MM.1S (cell line): ENCODE results near the gene GRIK2.

Source experiments
- DNase-seq: peaks from one replicate; pipeline ENCODE4 v3.0.0-alpha.2; 2015
- H2AFZ ChIP-seq: fragments of 300-600 bp; sonication (generic); 2 replicates; pipeline ENCODE4 v1.6.0; 2016; ENCODE audit warnings: antibody characterized with exemption, low read length
- H3F3A ChIP-seq: fragments of 300-600 bp; sonication (generic); 2 replicates; pipeline ENCODE4 v1.6.1; 2016; ENCODE audit warnings: mild to moderate bottlenecking, antibody characterized with exemption, low read length, moderate library complexity, mixed read lengths; ENCODE audit not compliant: insufficient read depth
- H3K27ac ChIP-seq: fragments of 300-600 bp; sonication (generic); 2 replicates; pipeline ENCODE4 v1.5.1; 2016; ENCODE audit warnings: mild to moderate bottlenecking, low read length
- H3K27me3 ChIP-seq: fragments of 300-600 bp; sonication (generic); replicated peaks from 2 replicates; pipeline ENCODE4 v1.6.0; 2016; ENCODE audit warnings: low read length; ENCODE audit not compliant: insufficient read depth
- H3K36me3 ChIP-seq: fragments of 300-600 bp; sonication (generic); replicated peaks from 2 replicates; pipeline ENCODE4 v1.6.1; 2016; ENCODE audit warnings: mild to moderate bottlenecking, low read length, mixed read lengths; ENCODE audit not compliant: insufficient read depth
- H3K4me1 ChIP-seq: fragments of 300-600 bp; sonication (generic); 2 replicates; pipeline ENCODE4 v1.6.1; 2016; ENCODE audit warnings: low read length, mixed read lengths
- H3K4me2 ChIP-seq: fragments of 300-600 bp; sonication (generic); 2 replicates; pipeline ENCODE4 v1.6.0; 2016; ENCODE audit warnings: low read depth, low read length
- H3K4me3 ChIP-seq: fragments of 300-600 bp; sonication (generic); 2 replicates; pipeline ENCODE4 v1.5.1; 2016; ENCODE audit warnings: low read length, mixed read lengths
- H3K79me2 ChIP-seq: fragments of 300-600 bp; sonication (generic); 2 replicates; pipeline ENCODE4 v1.6.1; 2016; ENCODE audit warnings: mixed run types, low read length, mixed read lengths
- H3K9ac ChIP-seq: fragments of 300-600 bp; sonication (generic); 2 replicates; pipeline ENCODE4 v1.6.1; 2016; ENCODE audit warnings: low read length, mixed read lengths
- H3K9me2 ChIP-seq: fragments of 300-600 bp; sonication (generic); replicated peaks from 2 replicates; pipeline ENCODE4 v1.6.1; 2016; ENCODE audit warnings: mild to moderate bottlenecking, low read length, mixed read lengths; ENCODE audit not compliant: insufficient read depth
- H3K9me3 ChIP-seq: fragments of 300-600 bp; sonication (generic); replicated peaks from 2 replicates; pipeline ENCODE4 v1.6.1; 2016; ENCODE audit warnings: mild to moderate bottlenecking, low read length, mixed read lengths; ENCODE audit not compliant: insufficient read depth
- H4K20me1 ChIP-seq: fragments of 300-600 bp; sonication (generic); 2 replicates; pipeline ENCODE4 v1.6.1; 2016; ENCODE audit warnings: mild to moderate bottlenecking, low read length, moderate library complexity, mixed read lengths; ENCODE audit not compliant: insufficient read depth
- CTCF ChIP-seq: fragments of 300-600 bp; sonication (generic); IDR thresholded peaks from 2 replicates; pipeline ENCODE4 v1.5.1; 2016; ENCODE audit warnings: antibody characterized with exemption, low read length, mixed read lengths
- EZH2 ChIP-seq: fragments of 300-600 bp; sonication (generic); optimal IDR thresholded peaks from 2 replicates; pipeline ENCODE3; 2017; ENCODE audit warnings: low read depth, mild to moderate bottlenecking, antibody characterized with exemption, low read length, mixed read lengths
- EZH2phosphoT487 ChIP-seq: fragments of 300-600 bp; sonication (generic); IDR thresholded peaks from 2 replicates; pipeline ENCODE4 v1.6.1; 2018; ENCODE audit warnings: antibody characterized with exemption, low read length

GRIK2 gene

GRCh38 chr6:101435038-101435437 lies 41.5 kb downstream of the GRIK2 start:
- H3K4me3 ChIP-seq, result no peak overlapping the region
- no peak overlapping the region for H3K27ac ChIP-seq
- H3K9ac ChIP-seq, result no peak overlapping the region
- no peak overlapping the region for H3K4me2 ChIP-seq
- no peaks in the 10 kb centered on the region for H4K20me1 ChIP-seq
- no peak for TF ChIP-seq EZH2
- TF ChIP-seq CTCF, result no peak
- TF ChIP-seq EZH2phosphoT487, result no peak
- DNase-seq, result no peak
- H3K27me3 ChIP-seq, result no peaks in the 10 kb centered on the region
- H3K9me3 ChIP-seq, result no peaks in the 10 kb centered on the region
- H3K4me1 ChIP-seq, result no peaks in the 10 kb centered on the region
- no peaks in the 10 kb centered on the region for H3K9me2 ChIP-seq
- no peaks in the 10 kb centered on the region for H3K36me3 ChIP-seq
- H3K79me2 ChIP-seq, result no peaks in the 10 kb centered on the region
- no peak overlapping the region for H2AFZ ChIP-seq
- no peaks in the 10 kb centered on the region for H3F3A ChIP-seq

- no peak overlapping the region for H3K9ac ChIP-seq
- no peak overlapping the region for H2AFZ ChIP-seq
- no peak overlapping the region for H3K4me3 ChIP-seq
- no peaks in the 10 kb centered on the region for H3K79me2 ChIP-seq
- H3K4me2 ChIP-seq, result no peak overlapping the region
- no peak for DNase-seq
- H3K27ac ChIP-seq, result no peak overlapping the region
- no peaks in the 10 kb centered on the region for H3K9me3 ChIP-seq
- no peaks in the 10 kb centered on the region for H3K27me3 ChIP-seq
- no peaks in the 10 kb centered on the region for H3F3A ChIP-seq
- TF ChIP-seq CTCF, result no peak
- no peak for TF ChIP-seq EZH2phosphoT487
- TF ChIP-seq EZH2, result no peak
- no peaks in the 10 kb centered on the region for H3K9me2 ChIP-seq
- no peaks in the 10 kb centered on the region for H3K4me1 ChIP-seq
- H3K36me3 ChIP-seq, result no peaks in the 10 kb centered on the region
- no peaks in the 10 kb centered on the region for H4K20me1 ChIP-seq
Observed at GRCh38 chr6:101439790-101440189, 46.3 kb downstream of the GRIK2 start.

GRCh38 chr6:101443315-101443714 lies 49.8 kb downstream of the GRIK2 start:
- no peak for DNase-seq
- Histone ChIP-seq H3K36me3 (no peaks in the 10 kb centered on the region), H4K20me1 (no peaks in the 10 kb centered on the region)

More at GRCh38 chr6:101443315-101443714, 49.8 kb downstream of the GRIK2 start:
- Histone ChIP-seq H3K27ac (no peak overlapping the region), H3K79me2 (no peaks in the 10 kb centered on the region), H3F3A (no peaks in the 10 kb centered on the region), H3K9me3 (no peaks in the 10 kb centered on the region), H2AFZ (no peak overlapping the region), H3K9me2 (no peaks in the 10 kb centered on the region), H3K4me2 (no peak overlapping the region), H3K9ac (no peak overlapping the region), H3K27me3 (no peaks in the 10 kb centered on the region), H3K4me3 (no peak overlapping the region), H3K4me1 (no peaks in the 10 kb centered on the region)
- no peak for TF ChIP-seq CTCF
- no peak for TF ChIP-seq EZH2phosphoT487
- no peak for TF ChIP-seq EZH2
